HG02938 (cell line): ENCODE data around the gene ANGPT4.

Experiments used
- ATAC-seq: cut with Tn5 transposase; IDR thresholded peaks from one replicate; pipeline ENCODE4 v1.9.1; 2021; ENCODE audit warnings: mild to moderate bottlenecking, moderate library complexity; ENCODE audit not compliant: unreplicated experiment

The ANGPT4 gene

GRCh38 chr20:916125-916799 lies at the start of gene ANGPT4:
ANGPT4 (minus strand) TSS chr20:916334; CDS start chr20:916214, 120 bp downstream.
- ATAC-seq: no peak

- ATAC-seq: no peak
Observed at GRCh38 chr20:963795-964194, 47.7 kb upstream of the ANGPT4 start.

GRCh38 chr20:962683-963082 lies 46.5 kb upstream of the ANGPT4 start:
- no peak for ATAC-seq

GRCh38 chr20:962223-962622 lies 46.1 kb upstream of the ANGPT4 start:
- ATAC-seq: no peak

GRCh38 chr20:961768-962167 lies 45.6 kb upstream of the ANGPT4 start:
- no peak for ATAC-seq

GRCh38 chr20:959996-960615 lies 44.0 kb upstream of the ANGPT4 start:
- no peak for ATAC-seq

GRCh38 chr20:958936-959815 lies 43.0 kb upstream of the ANGPT4 start:
- ATAC-seq: no peak

GRCh38 chr20:957544-957943 lies 41.4 kb upstream of the ANGPT4 start:
- no peak for ATAC-seq

GRCh38 chr20:956330-956951 lies 40.3 kb upstream of the ANGPT4 start:
- ATAC-seq: peak; percentile 51

- no peak for ATAC-seq
Observed at GRCh38 chr20:955656-956055, 39.5 kb upstream of the ANGPT4 start.

GRCh38 chr20:955111-955510 lies 39.0 kb upstream of the ANGPT4 start:
- ATAC-seq: no peak

GRCh38 chr20:953742-954141 lies 37.6 kb upstream of the ANGPT4 start:
- ATAC-seq: no peak

GRCh38 chr20:952196-952795 lies 36.2 kb upstream of the ANGPT4 start:
- ATAC-seq: no peak

GRCh38 chr20:951384-952169 lies 35.4 kb upstream of the ANGPT4 start:
- no peak for ATAC-seq

GRCh38 chr20:949717-950116 lies 33.6 kb upstream of the ANGPT4 start:
- ATAC-seq: no peak

GRCh38 chr20:946826-947225 lies 30.7 kb upstream of the ANGPT4 start:
- ATAC-seq: no peak

- ATAC-seq: no peak
Observed at GRCh38 chr20:945841-946240, 29.7 kb upstream of the ANGPT4 start.

GRCh38 chr20:944774-945410 lies 28.8 kb upstream of the ANGPT4 start:
- ATAC-seq: no peak

GRCh38 chr20:944148-944547 lies 28.0 kb upstream of the ANGPT4 start:
- ATAC-seq: no peak

GRCh38 chr20:942611-943010 lies 26.5 kb upstream of the ANGPT4 start:
- ATAC-seq: no peak
